Epithelial cell of esophagus (primary cell): ENCODE results near the gene KLHL41.

Experiments
- DNase-seq: peaks from one replicate; pipeline ENCODE4 v3.0.0; 2010; ENCODE audit warnings: low read depth
- H3K4me3 ChIP-seq: 2 replicates; pipeline ENCODE4 v1.5.1; 2011; ENCODE audit warnings: mild to moderate bottlenecking, low read length, control low read depth
- TF ChIP-seq, protein P1 (sequence below): IDR thresholded peaks from 2 replicates; pipeline ENCODE4 v1.5.1; 2011; ENCODE audit warnings: low read depth, mild to moderate bottlenecking, low read length, control low read depth, inconsistent platforms; ENCODE audit not compliant: insufficient read depth; ENCODE audit errors: missing control alignments

The KLHL41 gene

GRCh38 chr2:169469952-169470572 is 39.4 kb upstream of the KLHL41 start:
- no peak overlapping the region for H3K4me3 ChIP-seq
- DNase-seq = no peak
- TF ChIP-seq, protein P1, sequence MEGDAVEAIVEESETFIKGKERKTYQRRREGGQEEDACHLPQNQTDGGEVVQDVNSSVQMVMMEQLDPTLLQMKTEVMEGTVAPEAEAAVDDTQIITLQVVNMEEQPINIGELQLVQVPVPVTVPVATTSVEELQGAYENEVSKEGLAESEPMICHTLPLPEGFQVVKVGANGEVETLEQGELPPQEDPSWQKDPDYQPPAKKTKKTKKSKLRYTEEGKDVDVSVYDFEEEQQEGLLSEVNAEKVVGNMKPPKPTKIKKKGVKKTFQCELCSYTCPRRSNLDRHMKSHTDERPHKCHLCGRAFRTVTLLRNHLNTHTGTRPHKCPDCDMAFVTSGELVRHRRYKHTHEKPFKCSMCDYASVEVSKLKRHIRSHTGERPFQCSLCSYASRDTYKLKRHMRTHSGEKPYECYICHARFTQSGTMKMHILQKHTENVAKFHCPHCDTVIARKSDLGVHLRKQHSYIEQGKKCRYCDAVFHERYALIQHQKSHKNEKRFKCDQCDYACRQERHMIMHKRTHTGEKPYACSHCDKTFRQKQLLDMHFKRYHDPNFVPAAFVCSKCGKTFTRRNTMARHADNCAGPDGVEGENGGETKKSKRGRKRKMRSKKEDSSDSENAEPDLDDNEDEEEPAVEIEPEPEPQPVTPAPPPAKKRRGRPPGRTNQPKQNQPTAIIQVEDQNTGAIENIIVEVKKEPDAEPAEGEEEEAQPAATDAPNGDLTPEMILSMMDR = no peak

- DNase-seq = no peak
- H3K4me3 ChIP-seq = no peak overlapping the region
- TF ChIP-seq, protein P1 = no peak
Observed at GRCh38 chr2:169472249-169472648, 37.3 kb upstream of the KLHL41 start.

- no peak overlapping the region for H3K4me3 ChIP-seq
- DNase-seq = peak; percentile 85
- TF ChIP-seq, protein P1 = no peak
Observed at GRCh38 chr2:169476459-169476858, 33.0 kb upstream of the KLHL41 start.

DNA sequence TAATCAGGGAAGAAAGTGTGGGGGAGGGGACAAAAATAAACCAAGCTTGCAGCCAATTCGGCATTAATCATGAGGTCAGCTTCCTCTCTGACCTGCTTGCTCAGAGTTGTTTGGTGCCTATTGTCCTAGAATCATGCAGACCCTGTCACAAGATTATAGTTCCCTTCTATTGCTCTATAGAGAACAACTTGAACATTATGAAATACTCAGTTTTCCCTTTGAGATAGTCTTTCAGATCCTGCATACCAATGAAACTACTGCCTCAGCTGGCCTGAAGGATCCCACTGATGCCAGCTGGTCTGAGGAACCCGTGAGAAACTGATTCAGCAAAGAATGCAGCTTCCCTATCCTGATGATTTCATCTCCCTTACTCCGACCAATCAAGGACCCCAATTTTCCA is 31.2 kb upstream of the KLHL41 start:
- no peak for DNase-seq
- TF ChIP-seq, protein P1 = no peak
- no peak overlapping the region for H3K4me3 ChIP-seq

- peak overlapping the region; percentile 85 for H3K4me3 ChIP-seq
- no peak for DNase-seq
- TF ChIP-seq, protein P1 = no peak
Observed at GRCh38 chr2:169478745-169479256, 30.7 kb upstream of the KLHL41 start.

- peak; percentile 84 for DNase-seq
- TF ChIP-seq, protein P1 = peak; percentile 48
- peak within 1 kb of the TSS; percentile 85 for H3K4me3 ChIP-seq
Observed at GRCh38 chr2:169479257-169480078, 30.0 kb upstream of the KLHL41 start, which contains the start of gene BBS5. Gene BBS5 (plus strand): TSS chr2:169479494. CDS start chr2:169479554, 60 bp downstream.
